ENCODE data around the gene GRIFIN.

GRIFIN gene

GRCh38 chr7:2511769-2512168 lies 35.6 kb upstream of the GRIFIN start:
- FAIRE-seq (peak; percentile 74), DNase-seq (ENCODE audit: insufficient read length) (no peak)
- TF ChIP-seq TAF1 (IDR thresholded peaks at IDR 0.05; ENCODE audit: borderline replicate concordance, low read depth, low read length) (no peak), POLR2AphosphoS5 (IDR thresholded peaks at IDR 0.05; ENCODE audit: low read depth, low read length) (no peak), POLR2A (IDR thresholded peaks at IDR 0.05; ENCODE audit: low read depth, low read length) (no peak)

- TF ChIP-seq TAF1 (IDR thresholded peaks at IDR 0.05; ENCODE audit: borderline replicate concordance, low read depth, low read length), result no peak
- TF ChIP-seq POLR2A (IDR thresholded peaks at IDR 0.05; ENCODE audit: low read depth, low read length), result no peak
- no peak for TF ChIP-seq POLR2AphosphoS5 (IDR thresholded peaks at IDR 0.05; ENCODE audit: low read depth, low read length)
- DNase-seq (ENCODE audit: insufficient read length) (no peak), FAIRE-seq (no peak)
These were observed 34.9 kb upstream of the GRIFIN start for GRCh38 chr7:2510909-2511768.

- DNase-seq (ENCODE audit: insufficient read length), result no peak
- FAIRE-seq, result no peak
- no peak for TF ChIP-seq POLR2AphosphoS5 (IDR thresholded peaks at IDR 0.05; ENCODE audit: low read depth, low read length)
- TF ChIP-seq TAF1 (IDR thresholded peaks at IDR 0.05; ENCODE audit: borderline replicate concordance, low read depth, low read length), result no peak
- no peak for TF ChIP-seq POLR2A (IDR thresholded peaks at IDR 0.05; ENCODE audit: low read depth, low read length)
These were observed 34.1 kb upstream of the GRIFIN start for GRCh38 chr7:2510130-2510776.

GRCh38 chr7:2509298-2509906 lies 33.2 kb upstream of the GRIFIN start:
- FAIRE-seq (no peak), DNase-seq (ENCODE audit: insufficient read length) (no peak)
- no peak for TF ChIP-seq POLR2A (IDR thresholded peaks at IDR 0.05; ENCODE audit: low read depth, low read length)
- TF ChIP-seq POLR2AphosphoS5 (IDR thresholded peaks at IDR 0.05; ENCODE audit: low read depth, low read length), result no peak
- TF ChIP-seq TAF1 (IDR thresholded peaks at IDR 0.05; ENCODE audit: borderline replicate concordance, low read depth, low read length), result no peak

DNA sequence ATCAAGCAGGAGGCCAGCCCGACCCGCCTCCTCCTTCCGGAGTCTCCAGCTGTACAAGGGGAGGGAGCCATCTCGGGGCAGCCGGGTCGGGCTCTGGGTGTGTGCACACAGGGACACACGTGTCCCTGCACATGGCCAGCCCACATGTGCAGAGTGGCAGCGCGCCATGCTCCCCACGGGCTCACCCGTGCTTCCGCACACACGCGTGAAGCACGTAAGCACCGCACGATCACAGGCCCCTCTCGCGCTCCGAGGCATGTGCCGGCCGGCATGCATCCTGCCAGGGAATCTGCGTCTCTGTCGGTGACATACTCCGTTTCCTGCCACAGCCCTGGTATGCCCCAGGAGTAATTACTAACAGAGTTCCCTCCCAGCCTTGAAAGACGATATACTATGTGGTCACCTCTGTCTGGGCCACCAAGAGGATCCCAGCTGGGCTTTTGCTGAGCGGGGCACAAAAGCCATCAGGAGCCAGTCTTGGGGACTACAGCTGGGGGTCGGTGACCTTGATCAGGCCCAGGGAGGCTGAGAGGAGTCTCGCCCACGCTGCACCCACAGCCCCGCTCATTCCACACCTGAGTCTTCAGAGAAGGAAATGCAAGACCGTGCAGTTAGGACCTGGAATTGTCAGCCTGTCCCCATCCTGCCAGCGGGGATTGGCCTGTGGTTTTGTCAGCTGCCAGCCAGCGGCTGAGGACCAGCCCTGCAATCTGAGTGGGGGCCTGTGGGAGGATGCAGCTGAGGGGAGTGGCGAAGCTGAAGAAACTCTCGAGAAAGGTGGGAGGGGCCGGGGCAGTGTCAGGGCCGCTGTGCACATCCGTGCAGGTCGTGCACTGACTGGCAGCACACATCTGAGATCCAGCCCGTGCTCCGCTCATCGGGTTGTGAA lies 32.4 kb upstream of the GRIFIN start:
- TF ChIP-seq POLR2AphosphoS5 (IDR thresholded peaks at IDR 0.05; ENCODE audit: low read depth, low read length) (no peak), TAF1 (IDR thresholded peaks at IDR 0.05; ENCODE audit: borderline replicate concordance, low read depth, low read length) (no peak), POLR2A (IDR thresholded peaks at IDR 0.05; ENCODE audit: low read depth, low read length) (no peak)
- no peak for DNase-seq (ENCODE audit: insufficient read length)
- peak; percentile 86 for FAIRE-seq

DNA sequence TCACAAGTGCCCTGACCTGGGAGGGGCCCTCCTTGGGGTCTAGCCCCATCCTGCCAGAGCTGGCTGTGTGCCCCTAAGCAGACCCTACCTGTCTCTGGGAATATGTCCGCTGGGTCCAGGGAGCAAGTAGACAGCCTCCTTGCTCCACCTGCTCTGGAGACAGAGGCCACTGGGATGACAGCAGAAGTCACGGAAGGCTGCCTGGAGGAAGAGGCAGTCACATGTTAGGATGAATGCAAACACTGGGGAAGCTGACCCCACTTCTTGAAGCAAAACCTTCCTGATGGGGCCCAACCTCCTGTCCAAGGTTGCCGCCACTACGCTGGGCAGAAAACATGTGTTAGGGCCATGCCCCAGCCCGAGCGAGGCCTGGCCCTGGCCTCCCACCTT lies 31.7 kb upstream of the GRIFIN start:
- DNase-seq (ENCODE audit: insufficient read length), result no peak
- no peak for FAIRE-seq
- TF ChIP-seq POLR2A (IDR thresholded peaks at IDR 0.05; ENCODE audit: low read depth, low read length) (no peak), TAF1 (IDR thresholded peaks at IDR 0.05; ENCODE audit: borderline replicate concordance, low read depth, low read length) (no peak), POLR2AphosphoS5 (IDR thresholded peaks at IDR 0.05; ENCODE audit: low read depth, low read length) (no peak)

DNA sequence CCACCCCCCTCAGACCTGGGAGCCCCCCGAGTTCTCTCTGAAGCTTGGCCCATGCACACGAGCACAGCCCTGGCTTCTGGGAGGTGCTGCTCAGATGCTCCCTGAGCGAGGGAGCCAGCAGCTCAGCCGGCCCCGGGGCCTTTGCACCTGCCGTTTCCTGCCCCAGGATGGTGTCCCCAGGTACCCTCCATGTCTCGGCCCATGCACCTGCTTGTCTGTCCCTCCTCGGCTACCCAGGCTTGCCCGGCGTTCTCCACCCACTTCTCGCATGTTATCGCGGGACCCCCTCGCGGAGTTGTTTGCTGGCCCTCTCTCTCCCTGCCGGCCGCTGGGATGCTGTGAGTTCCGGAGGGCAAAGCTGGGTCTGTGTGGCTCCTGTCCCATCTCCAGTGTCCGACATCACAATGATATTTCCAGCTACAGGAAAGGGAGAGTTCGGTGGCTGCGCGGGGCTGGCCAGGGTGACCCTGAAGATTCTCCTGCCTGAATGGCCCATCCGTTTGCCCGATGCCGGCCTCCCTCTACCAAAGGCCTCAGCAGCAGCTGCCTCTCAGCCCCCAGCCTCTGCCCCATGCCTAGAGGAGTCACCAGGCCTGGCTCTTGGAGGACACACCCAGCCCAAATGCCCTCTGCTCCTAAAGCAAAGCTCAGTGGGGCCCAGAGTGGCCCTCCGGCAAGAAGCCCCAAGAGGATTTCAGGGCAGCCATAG lies 31.2 kb upstream of the GRIFIN start:
- DNase-seq (ENCODE audit: insufficient read length) (no peak), FAIRE-seq (no peak)

GRCh38 chr7:2505401-2505800 lies 29.2 kb upstream of the GRIFIN start:
- DNase-seq (ENCODE audit: insufficient read length), result no peak
- TF ChIP-seq TAF1 (IDR thresholded peaks at IDR 0.05; ENCODE audit: borderline replicate concordance, low read depth, low read length) (no peak), POLR2A (IDR thresholded peaks at IDR 0.05; ENCODE audit: low read depth, low read length) (no peak), POLR2AphosphoS5 (IDR thresholded peaks at IDR 0.05; ENCODE audit: low read depth, low read length) (no peak)
- no peak for FAIRE-seq

More for the DNA sequence above, 31.2 kb upstream of the GRIFIN start:
- TF ChIP-seq TAF1 (IDR thresholded peaks at IDR 0.05; ENCODE audit: borderline replicate concordance, low read depth, low read length) (no peak), POLR2A (IDR thresholded peaks at IDR 0.05; ENCODE audit: low read depth, low read length) (no peak), POLR2AphosphoS5 (IDR thresholded peaks at IDR 0.05; ENCODE audit: low read depth, low read length) (no peak)

- FAIRE-seq (no peak), DNase-seq (ENCODE audit: insufficient read length) (no peak)
- TF ChIP-seq POLR2A (IDR thresholded peaks at IDR 0.05; ENCODE audit: low read depth, low read length), result no peak
- TF ChIP-seq TAF1 (IDR thresholded peaks at IDR 0.05; ENCODE audit: borderline replicate concordance, low read depth, low read length), result no peak
- no peak for TF ChIP-seq POLR2AphosphoS5 (IDR thresholded peaks at IDR 0.05; ENCODE audit: low read depth, low read length)
These were observed 28.7 kb upstream of the GRIFIN start for GRCh38 chr7:2504889-2505375.
